Endodermal cell (in vitro differentiated cells): Measurements from ENCODE around the gene ANKRD27. TPM values are rescaled to one million over a fixed set of nuclear protein-coding genes. Genes with fewer than 3 reads are reported as not detected.

Experiments
- DNase-seq: peaks from one replicate; pipeline ENCODE4 v3.0.0-alpha.2; 2017
- H3K27ac ChIP-seq: 2 replicates; pipeline ENCODE4 v1.5.1; 2013; ENCODE audit warnings: mild to moderate bottlenecking, low read depth, low read length, moderate library complexity
- H3K27me3 ChIP-seq: 2 replicates; pipeline ENCODE4 v1.6.1; 2013; ENCODE audit warnings: mild to moderate bottlenecking, low read length, moderate library complexity; ENCODE audit not compliant: insufficient read depth, control insufficient read depth, poor library complexity, severe bottlenecking
- H3K36me3 ChIP-seq: 2 replicates; pipeline ENCODE4 v1.7.0; 2013; ENCODE audit warnings: mild to moderate bottlenecking, low read length, moderate library complexity; ENCODE audit not compliant: control insufficient read depth, insufficient read depth
- H3K4me1 ChIP-seq: one replicate; pipeline ENCODE4 v1.7.0; 2013; ENCODE audit warnings: low read length; ENCODE audit not compliant: control insufficient read depth, insufficient read depth
- H3K4me3 ChIP-seq: 2 replicates; pipeline ENCODE4 v1.5.1; 2013; ENCODE audit warnings: mild to moderate bottlenecking, low read length, moderate library complexity
- H3K9ac ChIP-seq: 2 replicates; pipeline ENCODE4 v1.6.1; 2013; ENCODE audit warnings: mild to moderate bottlenecking, low read length, moderate library complexity; ENCODE audit not compliant: poor library complexity, severe bottlenecking; ENCODE audit errors: extremely low read depth
- H3K9me3 ChIP-seq: 2 replicates; pipeline ENCODE4 v1.6.1; 2013; ENCODE audit warnings: mild to moderate bottlenecking, low read length, moderate library complexity; ENCODE audit not compliant: control insufficient read depth
- H3K27ac Mint-ChIP-seq: 2 replicates; pipeline ENCODE4 v1.8.0; 2020; ENCODE audit warnings: mixed read lengths
- H3K27me3 Mint-ChIP-seq: 2 replicates; pipeline ENCODE4 v1.8.0; 2021; ENCODE audit warnings: mild to moderate bottlenecking, mixed read lengths; ENCODE audit not compliant: insufficient read depth
- H3K36me3 Mint-ChIP-seq: 2 replicates; pipeline ENCODE4 v1.8.0; 2020; ENCODE audit warnings: low read depth, mixed read lengths
- H3K4me1 Mint-ChIP-seq: 2 replicates; pipeline ENCODE4 v1.8.0; 2020; ENCODE audit warnings: mixed read lengths
- H3K4me3 Mint-ChIP-seq: 2 replicates; pipeline ENCODE4 v1.8.0; 2020; ENCODE audit warnings: mild to moderate bottlenecking, moderate library complexity, mixed read lengths
- H3K9me3 Mint-ChIP-seq: 2 replicates; pipeline ENCODE4 v1.8.0; 2020; ENCODE audit warnings: mild to moderate bottlenecking, mixed read lengths
- WGBS, 2 experiments: methylation state at CpG; one replicate each; pipeline versions ENCODE4 v1.1.5 to v1.1.7; 2013; ENCODE audit warnings: missing lambda C conversion rate in 2 of 2, mixed read lengths in 1 of 2; ENCODE audit not compliant: insufficient coverage in 1 of 2, insufficient read length in 1 of 2; 5-methylcytosine and 5-hydroxymethylcytosine counted together
- total RNA-seq, 2 donors: library from RNA; stranded (reverse); fragmentation: NEBNext Ultra II Directional in 1 of 2; extraction: Animal tissue kit (Norgen Biotek cat#: 25700) in 1 of 2; gene quantifications; 2 replicates in 1 of 2; 3 replicates in 1 of 2; pipeline ENCODE4 v1.2.1, GENCODE V29; 2021
- TF ChIP-seq, protein P1 (sequence below): fragments of 200-600 bp; sonication (generic); conservative IDR thresholded peaks from 2 replicates; pipeline ENCODE4 v1.5.0; 2021; ENCODE audit warnings: antibody characterized with exemption, mild to moderate bottlenecking

The ANKRD27 gene
- total RNA-seq, 2 donors from 2014 or later, result 35.1 to 35.9 TPM

DNA sequence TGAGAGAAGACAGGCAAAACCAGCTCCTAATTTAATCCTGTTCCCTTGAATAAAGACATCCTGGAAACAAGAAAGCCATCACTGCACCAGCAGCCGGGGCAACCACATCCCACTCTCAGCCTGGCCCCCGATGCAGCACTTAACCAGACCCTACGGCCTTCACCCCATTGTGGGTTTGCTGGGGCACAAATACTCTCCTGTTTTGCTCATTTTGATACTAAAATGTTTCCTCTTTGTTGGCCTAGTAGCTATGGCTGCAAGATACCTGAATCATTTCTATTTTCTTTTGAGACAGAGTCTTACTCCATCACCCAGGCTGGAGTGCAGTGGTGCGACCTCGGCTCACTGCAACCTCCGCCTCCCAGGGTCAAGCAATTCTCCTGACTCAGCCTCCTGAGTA, 28.4 kb downstream of the ANKRD27 start:
- 92 to 100% methylated on average over 3 to 6 of the region's 6 CpGs for WGBS, 2 experiments

DNA sequence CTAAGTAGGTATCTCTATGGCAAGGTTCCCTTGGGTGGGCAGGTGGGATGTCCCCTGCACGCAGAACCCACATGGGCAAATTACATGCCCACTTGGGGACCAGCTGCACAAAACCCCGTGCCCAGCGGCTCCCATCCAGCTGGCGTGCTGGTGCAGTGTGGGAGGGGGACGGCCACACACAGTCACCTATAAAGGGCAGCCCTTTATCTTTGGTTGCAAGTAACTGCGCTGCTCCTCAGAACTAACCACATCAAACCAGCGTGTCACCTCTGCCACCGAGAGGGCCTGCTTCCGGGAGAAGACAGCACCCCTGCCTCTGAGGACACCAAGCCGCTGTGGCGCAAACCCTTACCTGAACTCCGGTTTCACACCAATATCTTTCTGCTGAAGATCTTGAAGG, 32.2 kb downstream of the ANKRD27 start:
- H3K36me3 ChIP-seq, result peaks cover 79% of the 10 kb centered on the region
- H3K4me1 ChIP-seq, result no peaks in the 10 kb centered on the region
- WGBS, 2 experiments, result 95 to 96% methylated on average over 8 to 11 of the region's 12 CpGs
- Mint-ChIP-seq H3K4me1 (no peaks in the 10 kb centered on the region), H3K27me3 (no peaks in the 10 kb centered on the region), H3K9me3 (no peaks in the 10 kb centered on the region), H3K4me3 (no peak overlapping the region), H3K27ac (no peak overlapping the region), H3K36me3 (peaks cover 72% of the 10 kb centered on the region)
- no peak overlapping the region for H3K9ac ChIP-seq
- H3K4me3 ChIP-seq, result no peak overlapping the region
- TF ChIP-seq, protein P1, sequence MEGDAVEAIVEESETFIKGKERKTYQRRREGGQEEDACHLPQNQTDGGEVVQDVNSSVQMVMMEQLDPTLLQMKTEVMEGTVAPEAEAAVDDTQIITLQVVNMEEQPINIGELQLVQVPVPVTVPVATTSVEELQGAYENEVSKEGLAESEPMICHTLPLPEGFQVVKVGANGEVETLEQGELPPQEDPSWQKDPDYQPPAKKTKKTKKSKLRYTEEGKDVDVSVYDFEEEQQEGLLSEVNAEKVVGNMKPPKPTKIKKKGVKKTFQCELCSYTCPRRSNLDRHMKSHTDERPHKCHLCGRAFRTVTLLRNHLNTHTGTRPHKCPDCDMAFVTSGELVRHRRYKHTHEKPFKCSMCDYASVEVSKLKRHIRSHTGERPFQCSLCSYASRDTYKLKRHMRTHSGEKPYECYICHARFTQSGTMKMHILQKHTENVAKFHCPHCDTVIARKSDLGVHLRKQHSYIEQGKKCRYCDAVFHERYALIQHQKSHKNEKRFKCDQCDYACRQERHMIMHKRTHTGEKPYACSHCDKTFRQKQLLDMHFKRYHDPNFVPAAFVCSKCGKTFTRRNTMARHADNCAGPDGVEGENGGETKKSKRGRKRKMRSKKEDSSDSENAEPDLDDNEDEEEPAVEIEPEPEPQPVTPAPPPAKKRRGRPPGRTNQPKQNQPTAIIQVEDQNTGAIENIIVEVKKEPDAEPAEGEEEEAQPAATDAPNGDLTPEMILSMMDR, result no peak
- no peaks in the 10 kb centered on the region for H3K9me3 ChIP-seq
- no peak for DNase-seq
- no peak overlapping the region for H3K27ac ChIP-seq
- H3K27me3 ChIP-seq, result no peaks in the 10 kb centered on the region

More for the DNA sequence above, 28.4 kb downstream of the ANKRD27 start:
- TF ChIP-seq, protein P1, result no peak
- Mint-ChIP-seq H3K9me3 (no peaks in the 10 kb centered on the region), H3K4me3 (no peak overlapping the region), H3K4me1 (peaks cover under 1% of the 10 kb centered on the region), H3K27ac (no peak overlapping the region), H3K27me3 (no peaks in the 10 kb centered on the region), H3K36me3 (peaks cover 58% of the 10 kb centered on the region)
- H3K4me3 ChIP-seq, result no peak overlapping the region
- no peaks in the 10 kb centered on the region for H3K4me1 ChIP-seq
- H3K27me3 ChIP-seq, result no peaks in the 10 kb centered on the region
- H3K36me3 ChIP-seq, result peaks cover 62% of the 10 kb centered on the region
- no peak for DNase-seq
- H3K9ac ChIP-seq, result no peak overlapping the region
- H3K9me3 ChIP-seq, result no peaks in the 10 kb centered on the region
- H3K27ac ChIP-seq, result no peak overlapping the region

DNA sequence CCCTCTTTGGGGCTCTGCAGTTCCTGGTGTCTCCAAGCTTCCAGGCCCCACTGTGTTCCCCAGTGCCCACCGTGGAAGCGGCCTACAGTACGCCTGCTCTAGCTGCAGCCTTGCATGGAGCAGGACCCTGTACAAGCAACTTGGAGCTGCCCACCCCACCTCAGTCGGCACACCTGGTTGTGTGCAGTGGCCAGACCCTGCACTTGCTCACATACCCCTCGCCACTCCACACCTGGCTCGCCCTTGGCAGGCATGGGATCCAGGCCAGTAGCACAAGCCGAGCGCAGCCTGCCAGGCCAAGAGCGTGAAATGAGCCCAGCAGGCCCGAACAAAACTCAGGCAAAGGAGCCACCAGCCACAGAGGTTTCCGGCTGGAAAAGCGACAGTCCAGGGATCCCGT, 36.4 kb downstream of the ANKRD27 start:
- H3K4me1 Mint-ChIP-seq, result no peaks in the 10 kb centered on the region
- H3K27ac Mint-ChIP-seq, result no peak overlapping the region
- Histone ChIP-seq H3K9me3 (no peaks in the 10 kb centered on the region), H3K27me3 (no peaks in the 10 kb centered on the region), H3K4me1 (no peaks in the 10 kb centered on the region), H3K36me3 (peaks cover 69% of the 10 kb centered on the region), H3K4me3 (no peak overlapping the region), H3K27ac (no peak overlapping the region), H3K9ac (no peak overlapping the region)
- H3K9me3 Mint-ChIP-seq, result no peaks in the 10 kb centered on the region
- WGBS, 2 experiments, result 95 to 98% methylated on average over 7 to 13 of the region's 13 CpGs
- TF ChIP-seq, protein P1, result no peak
- H3K4me3 Mint-ChIP-seq, result no peak overlapping the region
- peaks cover 70% of the 10 kb centered on the region for H3K36me3 Mint-ChIP-seq
- no peak for DNase-seq
- H3K27me3 Mint-ChIP-seq, result peaks cover 2% of the 10 kb centered on the region
